Loucy (cell line): ENCODE data around the gene AP1M1.

Experiments used
- CTCF ChIP-seq: fragments of 200-600 bp; sonication (generic); conservative IDR thresholded peaks from 2 replicates; pipeline ENCODE4 v1.5.1; 2014; ENCODE audit warnings: mild to moderate bottlenecking, antibody characterized with exemption, low read length
- EZH2phosphoT487 ChIP-seq: fragments of 200-600 bp; IDR thresholded peaks from 2 replicates; pipeline ENCODE4 v1.6.1; 2018; ENCODE audit warnings: antibody characterized with exemption, mild to moderate bottlenecking, moderate library complexity, borderline replicate concordance

- TF ChIP-seq CTCF (no peak), EZH2phosphoT487 (no peak)
Observed at GRCh38 chr19:16217716-16218451, 20.2 kb downstream of the AP1M1 start.
